H1 (cell line): ENCODE data around the gene MDFI. TPM values are rescaled to one million over a fixed set of nuclear protein-coding genes. Genes with fewer than 3 reads are reported as not detected.

Experiments
- CTCF ChIA-PET: fragments of 300-600 bp; sonication (Branson Sonifier 250); formaldehyde crosslinking; loops from one replicate; lab custom pipeline; 2021; ENCODE audit not compliant: partially characterized antibody; lab: Charles Lee
- POLR2A ChIA-PET: fragments of 300-600 bp; sonication (Branson Sonifier 250); formaldehyde crosslinking; loops from one replicate; lab custom pipeline; 2021; ENCODE audit warnings: inconsistent platforms; ENCODE audit not compliant: partially characterized antibody; lab: Charles Lee
- DNase-seq, 2 experiments: peaks; one replicate each; pipeline versions ENCODE4 v3.0.0 to v3.0.0-alpha.2; 2010 to 2022; ENCODE audit warnings: low spot score in 2 of 2, low read depth in 1 of 2, mixed read lengths in 1 of 2
- FAIRE-seq: peaks from 2 replicates; lab custom pipeline; 2011; peaks lifted over from hg19 to GRCh38; lab: Jason Lieb, UNC
- H2AFZ ChIP-seq: 2 replicates; pipeline ENCODE4 v1.8.1; 2012; ENCODE audit warnings: low read length, inconsistent platforms
- H2AK5ac ChIP-seq: 2 replicates; pipeline ENCODE4 v1.6.1; 2013; ENCODE audit warnings: low read depth, low read length
- H2BK120ac ChIP-seq: replicated peaks from 2 replicates; pipeline ENCODE3; 2013; ENCODE audit warnings: low read depth, low read length, inconsistent platforms
- H2BK12ac ChIP-seq: 2 replicates; pipeline ENCODE4 v1.6.1; 2013; ENCODE audit warnings: low read depth, low read length
- H2BK15ac ChIP-seq: 2 replicates; pipeline ENCODE4 v1.6.1; 2013; ENCODE audit warnings: low read length
- H2BK20ac ChIP-seq: 2 replicates; pipeline ENCODE4 v1.6.1; 2013; ENCODE audit warnings: low read length
- H2BK5ac ChIP-seq: 2 replicates; pipeline ENCODE4 v1.6.1; 2013; ENCODE audit warnings: low read depth, low read length
- H3K14ac ChIP-seq: 2 replicates; pipeline ENCODE4 v1.6.1; 2013; ENCODE audit warnings: inconsistent platforms; ENCODE audit not compliant: insufficient read length
- H3K18ac ChIP-seq: 2 replicates; pipeline ENCODE4 v1.6.1; 2013; ENCODE audit warnings: low read length; ENCODE audit errors: extremely low read depth
- H3K23ac ChIP-seq: 2 replicates; pipeline ENCODE4 v1.6.1; 2013; ENCODE audit warnings: inconsistent platforms; ENCODE audit not compliant: insufficient read length
- H3K23me2 ChIP-seq: 2 replicates; pipeline ENCODE4 v1.6.1; 2013; ENCODE audit warnings: low read depth, low read length
- H3K27ac ChIP-seq: 2 replicates; pipeline ENCODE4 v1.6.1; 2011; ENCODE audit warnings: low read depth, low read length, inconsistent platforms
- H3K27me3 ChIP-seq, 4 experiments: replicated peaks in 1 of 4; 1 replicate in 1 of 4; 2 replicates in 3 of 4; pipeline versions ENCODE4 v1.6.1 to v1.8.1; 2011 to 2013; ENCODE audit warnings: low read length in 3 of 4, mild to moderate bottlenecking in 3 of 4, inconsistent platforms in 2 of 4, mixed read lengths in 2 of 4, moderate library complexity in 1 of 4; ENCODE audit not compliant: control insufficient read depth in 3 of 4, insufficient read depth in 3 of 4; ENCODE audit errors: extremely low read depth in 1 of 4
- H3K36me3 ChIP-seq, 4 experiments: 2 replicates each; pipeline versions ENCODE4 v1.6.1 to v1.8.1; 2011 to 2013; ENCODE audit warnings: mild to moderate bottlenecking in 4 of 4, low read length in 3 of 4, moderate library complexity in 2 of 4, control low read depth in 1 of 4, inconsistent platforms in 1 of 4; ENCODE audit not compliant: insufficient read depth in 4 of 4, control insufficient read depth in 2 of 4
- H3K4ac ChIP-seq: replicated peaks from 2 replicates; pipeline ENCODE3; 2013; ENCODE audit warnings: low read length, low read depth, mixed read lengths, inconsistent platforms; ENCODE audit not compliant: insufficient read length
- H3K4me1 ChIP-seq, 4 experiments: replicated peaks in 1 of 4; 1 replicate in 1 of 4; 2 replicates in 3 of 4; pipeline versions ENCODE4 v1.6.1 to v1.8.1; 2011 to 2013; ENCODE audit warnings: low read length in 3 of 4, inconsistent platforms in 2 of 4, mixed read lengths in 1 of 4; ENCODE audit not compliant: insufficient read depth in 4 of 4, control insufficient read depth in 3 of 4
- H3K4me2 ChIP-seq, 2 experiments: 2 replicates each; pipeline versions ENCODE4 v1.6.1 to v1.8.1; 2011 to 2013; ENCODE audit warnings: low read depth in 2 of 2, low read length in 2 of 2, control low read depth in 1 of 2, inconsistent platforms in 1 of 2, mild to moderate bottlenecking in 1 of 2; ENCODE audit not compliant: insufficient read depth in 1 of 2
- H3K4me3 ChIP-seq, 4 experiments: fragments of 200-600, 300-600 bp in 1 of 4; sonication (generic), shearing (Covaris generic), sonication (Bioruptor Twin) in 1 of 4; 2 replicates each; pipeline versions ENCODE4 v1.5.1 to v1.8.1; 2011 to 2016; ENCODE audit warnings: low read length in 4 of 4, low read depth in 3 of 4, control low read depth in 2 of 4, inconsistent platforms in 2 of 4, mild to moderate bottlenecking in 2 of 4, mixed read lengths in 1 of 4, moderate library complexity in 1 of 4; ENCODE audit not compliant: insufficient read depth in 2 of 4; ENCODE audit errors: extremely low read depth in 1 of 4
- H3K56ac ChIP-seq: replicated peaks from 2 replicates; pipeline ENCODE3; 2013; ENCODE audit warnings: low read depth, mild to moderate bottlenecking, mixed read lengths, low read length, inconsistent platforms; ENCODE audit not compliant: insufficient read length
- H3K79me1 ChIP-seq: 2 replicates; pipeline ENCODE4 v1.6.1; 2013; ENCODE audit warnings: low read depth, low read length, control low read depth
- H3K79me2 ChIP-seq, 2 experiments: 2 replicates each; pipeline versions ENCODE4 v1.6.1 to v1.8.1; 2012 to 2013; ENCODE audit warnings: low read length in 2 of 2, mild to moderate bottlenecking in 2 of 2, inconsistent platforms in 1 of 2; ENCODE audit not compliant: insufficient read depth in 2 of 2, control insufficient read depth in 1 of 2
- H3K9ac ChIP-seq, 4 experiments: replicated peaks in 1 of 4; 1 replicate in 1 of 4; 2 replicates in 3 of 4; pipeline versions ENCODE4 v1.6.1 to v1.8.1; 2011 to 2013; ENCODE audit warnings: low read depth in 3 of 4, low read length in 3 of 4, control low read depth in 2 of 4, mild to moderate bottlenecking in 2 of 4, moderate library complexity in 2 of 4, inconsistent platforms in 1 of 4; ENCODE audit errors: extremely low read depth in 1 of 4
- H3K9me3 ChIP-seq, 2 experiments: 2 replicates each; pipeline versions ENCODE4 v1.6.1 to v1.8.1; 2012 to 2013; ENCODE audit warnings: mild to moderate bottlenecking in 2 of 2, moderate library complexity in 2 of 2, control low read depth in 1 of 2, inconsistent platforms in 1 of 2, low read depth in 1 of 2, low read length in 1 of 2, mixed read lengths in 1 of 2; ENCODE audit not compliant: insufficient read depth in 2 of 2
- H4K20me1 ChIP-seq, 2 experiments: replicated peaks in 1 of 2; 2 replicates each; pipeline versions ENCODE3 to v1.8.1; 2011 to 2013; ENCODE audit warnings: inconsistent platforms in 2 of 2, low read length in 2 of 2, mild to moderate bottlenecking in 1 of 2; ENCODE audit not compliant: insufficient read depth in 2 of 2, control insufficient read depth in 1 of 2
- H4K5ac ChIP-seq: 2 replicates; pipeline ENCODE4 v1.6.1; 2013; ENCODE audit warnings: low read length, low read depth, mixed read lengths, inconsistent platforms; ENCODE audit not compliant: insufficient read length
- H4K8ac ChIP-seq: 2 replicates; pipeline ENCODE4 v1.8.0; 2013; ENCODE audit warnings: mild to moderate bottlenecking, moderate library complexity, low read length, inconsistent platforms; ENCODE audit not compliant: insufficient read depth; ENCODE audit errors: extremely low read depth
- H4K91ac ChIP-seq: replicated peaks from 2 replicates; pipeline ENCODE3; 2013; ENCODE audit warnings: low read length, mixed read lengths, inconsistent platforms; ENCODE audit not compliant: insufficient read length
- CBX8 ChIP-seq: fragments of 300-800, 300-1000 bp; sonication (generic); IDR thresholded peaks from 2 replicates; pipeline ENCODE4 v1.7.1; 2016; ENCODE audit warnings: low read depth, low read length, borderline replicate concordance
- CTCF ChIP-seq, 3 experiments: IDR thresholded peaks; 1 replicate in 2 of 3; 2 replicates in 1 of 3; pipeline versions ENCODE4 v1.5.1 to v1.6.1; 2011; ENCODE audit warnings: low read length in 3 of 3, mild to moderate bottlenecking in 3 of 3, inconsistent platforms in 2 of 3, low read depth in 1 of 3, moderate library complexity in 1 of 3; ENCODE audit not compliant: insufficient read depth in 1 of 3; ENCODE audit errors: control extremely low read depth in 1 of 3
- GTF2F1 ChIP-seq: IDR thresholded peaks from 2 replicates; pipeline ENCODE4 v1.6.1; 2012; ENCODE audit warnings: low read depth, low read length, improper control_type of control experiment, borderline replicate concordance
- TBP ChIP-seq: IDR thresholded peaks from 2 replicates; pipeline ENCODE4 v1.6.1; 2011; ENCODE audit warnings: low read depth, low read length, improper control_type of control experiment
- WGBS, 2 experiments: shearing (Covaris generic) in 1 of 2; methylation state at CpG; one replicate each; pipeline versions ENCODE4 v1.1.6 to v1.1.7; 2013 to 2015; ENCODE audit warnings: low lambda C conversion rate in 2 of 2, mixed read lengths in 2 of 2, inconsistent platforms in 1 of 2, low coverage in 1 of 2, missing lambda C conversion rate in 1 of 2; ENCODE audit not compliant: insufficient replicate concordance in 2 of 2, insufficient coverage in 1 of 2, insufficient read length in 1 of 2; ENCODE audit errors: extremely low coverage in 1 of 2, missing lambda C conversion rate in 1 of 2; 5-methylcytosine and 5-hydroxymethylcytosine counted together
- polyA plus RNA-seq, 7 experiments: library from polyadenylated mRNA; depleted of rRNA in 3 of 7; stranded (reverse) in 5 of 7; unstranded in 2 of 7; fragments of >200 nt in 5 of 7; fragments of 200-250 nt in 2 of 7; gene quantifications; 1 replicate in 5 of 7; 2 replicates in 1 of 7; 4 replicates in 1 of 7; pipeline versions ENCODE4 v1.2.1 to v1.2.3, GENCODE V29; 2011 to 2013; ENCODE audit warnings: missing spikeins in 2 of 7, mixed read lengths in 2 of 7
- total RNA-seq: library from RNA; stranded (reverse); fragmentation: NEBNext Ultra II Directional; extraction: Animal tissue kit (Norgen Biotek cat#: 25700); gene quantifications from 2 replicates; pipeline ENCODE4 v1.2.1, GENCODE V29; 2021

The MDFI gene
- total and polyA plus RNA-seq, 2 of the 8 experiments (the other 6 are each of a cell fraction or from before 2014, with no cell fraction given), result 41.0 to 65.6 TPM

GRCh38 chr6:41607736-41608135 lies 30.5 kb upstream of the MDFI start:
- H2BK15ac ChIP-seq, result no peak overlapping the region
- TF ChIP-seq GTF2F1 (no peak), CTCF (IDR thresholded peaks at IDR 0.05; ENCODE audit: control extremely low read depth in 1 of 3, insufficient read depth in 1 of 3, low read depth in 1 of 3, low read length in 3 of 3) (no peak), TBP (no peak), CBX8 (no peak)

More at GRCh38 chr6:41607736-41608135, 30.5 kb upstream of the MDFI start:
- DNase-seq (no peak), FAIRE-seq (no peak)
- no peak overlapping the region for H4K8ac ChIP-seq
- H3K4me2 ChIP-seq, result no peak overlapping the region
- no peak overlapping the region for H4K91ac ChIP-seq
- no peaks in the 10 kb centered on the region for H4K20me1 ChIP-seq
- no peak overlapping the region for H3K9ac ChIP-seq
- no peak overlapping the region for H3K4ac ChIP-seq
- H2BK12ac ChIP-seq, result no peak overlapping the region
- H3K4me1 ChIP-seq, result peaks cover 0 to 3% (median 0%) of the 10 kb centered on the region in 4 experiments; a peak in 1 of 7 replicates
- no peak overlapping the region for H3K56ac ChIP-seq
- no peaks in the 10 kb centered on the region for H3K9me3 ChIP-seq
- H3K27me3 ChIP-seq, result no peaks in the 10 kb centered on the region
- H3K36me3 ChIP-seq, result no peaks in the 10 kb centered on the region
- H2AK5ac ChIP-seq, result no peak overlapping the region
- no peak overlapping the region for H2BK120ac ChIP-seq
- POLR2A ChIA-PET, result no interaction called here
- CTCF ChIA-PET, result interaction anchor here (0.6 to 18.9 kb wide), 9 partner anchors 11 to 237 kb away, joined by 3 to 299 read pairs (median 4); no protein-coding TSS in a partner anchor
- H3K23me2 ChIP-seq, result no peaks in the 10 kb centered on the region
- H3K4me3 ChIP-seq, result no peak overlapping the region
- H3K79me1 ChIP-seq, result no peaks in the 10 kb centered on the region
- H3K79me2 ChIP-seq, result no peaks in the 10 kb centered on the region
- H2BK5ac ChIP-seq, result no peak overlapping the region
- H2AFZ ChIP-seq, result no peak overlapping the region
- H4K5ac ChIP-seq, result no peak overlapping the region
- no peak overlapping the region for H3K14ac ChIP-seq
- no peak overlapping the region for H3K23ac ChIP-seq
- H3K27ac ChIP-seq, result no peak overlapping the region
- no peak overlapping the region for H2BK20ac ChIP-seq
- H3K18ac ChIP-seq, result no peak overlapping the region
- 91% methylated on average over 9 of the region's 9 CpGs; no CpG with 5 or more reads in 1 of the 2 experiments for WGBS, 2 experiments
